HG03064 (cell line): ENCODE measurements around the gene PRKAG2.

Experiments
- ATAC-seq: cut with Tn5 transposase; IDR thresholded peaks from one replicate; pipeline ENCODE4 v1.9.1; 2021; ENCODE audit warnings: low read depth; ENCODE audit not compliant: unreplicated experiment

PRKAG2 gene

GRCh38 chr7:151513133-151513532 is 363.8 kb downstream of the PRKAG2 start:
- no peak for ATAC-seq

GRCh38 chr7:151512353-151512752 is 364.6 kb downstream of the PRKAG2 start:
- ATAC-seq = no peak

GRCh38 chr7:151511946-151512345 is 365.0 kb downstream of the PRKAG2 start:
- ATAC-seq = no peak

- no peak for ATAC-seq
Measured at GRCh38 chr7:151511270-151511669, 365.6 kb downstream of the PRKAG2 start.

GRCh38 chr7:151509670-151510333 is 367.1 kb downstream of the PRKAG2 start:
- ATAC-seq = no peak

GRCh38 chr7:151508991-151509390 is 367.9 kb downstream of the PRKAG2 start:
- ATAC-seq = no peak

GRCh38 chr7:151507806-151508205 is 369.1 kb downstream of the PRKAG2 start:
- no peak for ATAC-seq

- ATAC-seq = no peak
Measured at GRCh38 chr7:151506901-151507382, 370.0 kb downstream of the PRKAG2 start.
